ENCODE results near the gene NACC2.

NACC2 gene

GRCh38 chr9:136012651-136013050, 82.4 kb downstream of the NACC2 start:
- DNase-seq (ENCODE audit: low read depth, low spot score): no peak

DNA sequence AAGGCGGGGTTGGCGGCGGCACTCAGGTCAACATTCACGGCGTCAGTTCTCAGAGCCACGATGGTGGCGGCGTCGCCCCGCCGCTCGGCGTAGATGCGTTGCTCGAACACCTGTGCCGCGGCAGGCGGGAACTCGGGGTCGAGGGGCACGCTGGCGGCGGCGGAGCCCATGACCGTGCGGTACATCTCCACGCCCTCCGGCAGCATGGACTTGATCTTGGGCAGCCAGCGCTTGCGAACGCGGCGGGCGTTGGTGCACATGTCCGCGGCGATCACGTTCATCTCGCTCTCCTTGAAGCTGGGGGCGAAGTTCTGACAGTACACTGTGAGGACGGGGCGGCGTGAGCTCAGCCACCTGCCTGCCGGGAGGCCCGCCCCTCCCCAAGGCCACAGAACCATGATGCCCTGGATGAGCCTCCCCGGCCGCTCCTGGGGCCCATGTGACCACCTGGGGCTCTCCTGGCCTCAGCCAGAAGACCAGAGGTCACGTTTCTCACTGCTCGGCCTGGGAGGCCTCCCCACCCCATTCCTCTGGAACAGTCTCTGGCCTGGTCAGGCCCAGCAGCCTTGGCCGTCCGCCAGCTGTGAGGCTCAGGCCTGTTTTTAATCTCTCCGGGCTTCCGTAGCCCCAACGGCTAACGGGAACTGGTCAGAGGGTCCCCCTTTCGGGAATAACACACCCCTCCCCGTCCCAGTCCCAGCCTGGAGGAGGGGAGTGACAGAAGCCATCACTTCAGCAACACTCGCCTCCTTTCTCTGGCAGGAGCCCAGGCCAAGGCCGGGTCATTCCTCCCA, 83.2 kb downstream of the NACC2 start:
- no peak for DNase-seq (ENCODE audit: low read depth, low spot score)

DNA sequence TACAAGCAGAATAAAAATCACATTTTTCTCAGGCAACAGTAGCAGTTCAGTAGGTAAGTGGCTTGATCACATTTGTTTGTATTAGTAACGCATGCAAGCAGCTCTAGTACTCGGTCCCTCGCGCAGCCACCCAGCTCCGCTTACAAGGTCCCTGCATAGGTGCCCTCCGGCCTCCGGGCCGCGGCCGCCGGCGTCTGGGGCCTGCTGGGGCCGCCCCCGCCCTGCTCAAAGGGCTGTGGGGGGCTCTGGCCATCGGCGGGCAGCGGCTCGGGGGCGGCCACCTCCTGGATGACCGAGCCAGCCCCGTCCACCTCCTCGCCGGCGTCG, 83.8 kb downstream of the NACC2 start:
- no peak for DNase-seq (ENCODE audit: low read depth, low spot score)

DNA sequence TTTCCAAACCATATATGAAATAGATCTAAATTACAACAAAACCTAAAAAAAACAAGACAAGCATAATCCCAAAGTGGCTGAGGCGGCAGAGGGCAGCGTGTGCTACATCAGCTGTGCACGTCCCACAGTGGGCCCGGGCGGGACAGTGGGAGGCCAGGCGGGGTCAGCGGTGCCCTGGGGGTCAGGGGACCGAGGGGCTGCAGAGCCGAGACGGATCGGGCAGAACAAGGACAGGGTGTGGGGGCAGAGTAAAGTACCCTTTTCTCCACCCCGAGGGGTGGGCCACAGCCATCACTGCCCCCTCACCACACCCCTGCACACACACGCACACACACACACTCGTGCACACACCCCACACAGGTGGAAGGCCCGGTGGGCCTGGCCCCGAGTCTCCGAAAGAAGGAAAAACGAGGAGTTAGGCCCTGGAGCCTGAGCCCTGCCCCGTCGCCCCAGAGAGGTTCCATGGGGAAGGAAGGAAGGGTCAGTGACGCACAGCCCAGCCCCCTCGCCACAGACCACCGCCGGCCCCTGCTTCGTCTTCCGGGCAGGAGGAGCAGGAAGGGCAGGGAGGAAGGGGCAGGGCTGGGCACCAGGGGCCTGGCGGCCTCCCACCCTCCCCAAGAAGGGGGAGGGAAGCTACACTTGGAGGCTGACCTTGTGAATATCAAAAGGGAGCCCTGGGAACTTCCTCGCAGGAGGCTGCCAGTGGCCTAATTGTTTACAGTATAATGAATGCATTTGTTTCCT, 84.3 kb downstream of the NACC2 start:
- DNase-seq (ENCODE audit: low read depth, low spot score): no peak

DNA sequence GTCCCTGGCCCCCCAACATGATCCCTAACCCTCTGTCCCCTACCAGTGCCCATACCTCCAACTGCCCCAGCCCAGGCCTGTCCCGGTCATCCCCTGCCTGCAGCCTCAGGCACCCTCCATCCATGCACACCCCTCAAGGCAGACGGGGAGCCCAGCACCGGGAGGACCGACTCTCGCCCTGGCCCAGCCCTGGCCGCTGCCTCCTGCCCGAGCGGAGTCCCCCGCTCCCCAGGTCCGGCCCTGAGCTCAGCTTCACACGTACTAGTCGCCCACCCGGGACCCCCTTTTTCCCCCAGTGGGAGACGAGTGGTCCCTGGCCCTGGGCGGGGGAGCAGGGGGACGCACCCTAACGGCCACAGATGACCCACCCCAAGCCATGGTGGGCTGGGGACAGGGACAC, 84.9 kb downstream of the NACC2 start:
- no peak for DNase-seq (ENCODE audit: low read depth, low spot score)

DNA sequence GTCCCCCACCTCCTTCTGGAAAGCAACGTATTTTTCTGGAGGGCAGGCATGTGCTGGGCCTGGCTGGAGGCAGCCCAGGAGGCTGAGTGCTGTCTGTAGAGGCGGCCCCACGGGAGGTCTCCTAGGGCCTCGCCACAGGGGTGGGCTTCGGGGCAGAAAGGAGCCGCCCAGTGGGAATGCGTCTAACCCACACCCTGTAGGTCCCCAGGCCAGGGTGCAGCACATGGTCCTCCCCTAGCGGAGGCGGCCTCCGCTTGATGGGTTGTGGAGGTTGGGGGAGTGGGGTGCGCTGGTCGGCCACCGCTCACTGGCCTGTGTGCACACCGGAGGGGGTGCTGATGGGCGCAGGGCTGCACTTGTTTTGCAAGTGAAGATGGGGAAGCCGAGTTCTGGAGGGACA, 85.6 kb downstream of the NACC2 start:
- no peak for DNase-seq (ENCODE audit: low read depth, low spot score)

- DNase-seq (ENCODE audit: low read depth, low spot score): no peak
These were observed 86.4 kb downstream of the NACC2 start for GRCh38 chr9:136008693-136008997.

- no peak for DNase-seq (ENCODE audit: low read depth, low spot score)
These were observed 87.0 kb downstream of the NACC2 start for GRCh38 chr9:136007934-136008692.

DNA sequence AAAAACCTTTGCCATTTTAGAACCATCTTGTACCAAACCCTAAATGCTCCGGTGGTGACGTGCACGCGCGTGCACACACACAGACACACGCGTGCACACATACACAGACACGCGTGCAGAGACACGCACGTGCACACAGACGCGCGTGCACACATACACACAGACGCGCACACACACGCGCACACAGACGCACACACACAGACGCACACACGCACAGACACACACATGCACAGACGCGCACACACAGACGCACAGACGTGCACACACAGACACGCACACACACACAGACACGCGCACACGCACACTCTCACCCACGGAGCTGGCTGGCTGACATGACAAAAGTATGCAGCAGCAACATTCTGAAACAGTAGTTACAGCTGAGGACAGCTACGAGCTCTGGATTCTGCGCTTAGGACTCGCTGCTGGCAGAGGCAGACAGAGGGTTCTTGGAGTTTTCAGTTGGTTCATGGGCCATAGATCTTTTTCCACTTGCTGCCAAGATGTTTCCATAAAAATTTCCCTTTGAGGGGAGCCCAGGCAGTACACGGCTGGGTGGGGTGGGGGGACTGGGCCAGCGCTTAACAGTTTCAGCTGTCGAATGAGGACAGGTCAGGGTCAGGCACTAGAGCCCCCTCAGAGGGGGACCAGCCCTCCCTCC, 87.7 kb downstream of the NACC2 start:
- DNase-seq (ENCODE audit: low read depth, low spot score): no peak

GRCh38 chr9:136006169-136006568, 88.9 kb downstream of the NACC2 start:
- DNase-seq (ENCODE audit: low read depth, low spot score): no peak

- DNase-seq (ENCODE audit: low read depth, low spot score): no peak
These were observed 90.4 kb downstream of the NACC2 start for GRCh38 chr9:136004712-136005111.

- no peak for DNase-seq (ENCODE audit: low read depth, low spot score)
These were observed 90.9 kb downstream of the NACC2 start for GRCh38 chr9:136004219-136004618.

GRCh38 chr9:136003411-136004218, 91.5 kb downstream of the NACC2 start:
- no peak for DNase-seq (ENCODE audit: low read depth, low spot score)

- no peak for DNase-seq (ENCODE audit: low read depth, low spot score)
These were observed 92.2 kb downstream of the NACC2 start for GRCh38 chr9:136002881-136003280.

DNA sequence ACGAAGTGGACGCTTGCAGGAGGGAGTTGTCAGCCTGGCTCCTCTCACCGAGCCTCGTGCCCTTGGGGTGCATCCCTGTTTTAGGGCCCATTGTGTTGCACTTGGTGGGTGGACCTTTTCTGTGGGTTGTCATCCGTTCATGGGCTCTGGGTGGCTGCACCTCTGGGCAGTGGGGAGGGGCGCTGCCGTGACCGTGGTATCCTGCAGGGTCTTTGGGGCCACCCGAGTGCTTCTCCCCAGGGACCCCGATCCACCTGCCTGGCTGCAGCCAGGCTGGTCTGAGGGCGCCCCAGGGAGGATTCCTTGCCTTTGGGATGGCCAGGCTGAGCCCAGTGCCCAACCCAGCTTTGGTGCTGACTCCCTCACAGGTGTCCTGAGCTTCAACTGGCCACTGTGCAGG, 92.9 kb downstream of the NACC2 start:
- no peak for DNase-seq (ENCODE audit: low read depth, low spot score)

GRCh38 chr9:136001231-136001630, 93.9 kb downstream of the NACC2 start:
- DNase-seq (ENCODE audit: low read depth, low spot score): no peak

GRCh38 chr9:135998410-135999071, 96.5 kb downstream of the NACC2 start:
- DNase-seq (ENCODE audit: low read depth, low spot score): no peak

- DNase-seq (ENCODE audit: low read depth, low spot score): no peak
These were observed 97.1 kb downstream of the NACC2 start for GRCh38 chr9:135998016-135998380.

GRCh38 chr9:135997090-135998015, 97.7 kb downstream of the NACC2 start:
- DNase-seq (ENCODE audit: low read depth, low spot score): no peak

DNA sequence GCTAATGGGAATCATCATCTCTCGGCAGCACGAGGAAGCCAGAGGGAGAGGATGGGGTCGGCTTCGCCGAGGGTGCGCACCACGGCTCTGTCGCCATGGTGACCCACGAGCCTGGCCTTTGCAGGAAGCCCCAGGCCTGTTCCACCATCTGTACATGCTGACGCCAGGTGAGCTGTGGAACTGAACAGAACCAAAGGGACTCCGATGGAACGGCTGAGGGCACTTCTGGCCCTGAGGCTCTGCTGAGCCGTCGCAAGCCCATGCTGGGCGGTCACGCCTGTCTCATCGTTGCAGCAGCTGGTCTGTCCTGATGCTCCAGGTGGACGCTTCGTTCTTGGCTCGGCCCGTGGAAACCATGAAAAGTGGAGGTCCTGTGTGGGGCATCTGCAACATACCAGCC, 99.3 kb downstream of the NACC2 start:
- DNase-seq (ENCODE audit: low read depth, low spot score): no peak
